HepG2 (cell line): ENCODE data around the gene JAK2. TPM values are rescaled to one million over a fixed set of nuclear protein-coding genes. Genes with fewer than 3 reads are reported as not detected.

Source experiments
- ATAC-seq: fragments of 200-7000 bp; cut with Tn5 transposase; 3 replicates; pipeline ENCODE4 v1.9.1; 2020; ENCODE audit warnings: mild to moderate bottlenecking, moderate library complexity
- BruUV-seq: library from RNA; stranded (reverse); fragments of 400-500 nt; replicated peaks from 2 replicates; lab custom pipeline; 2021; lab: Mats Ljungman, UMichigan
- CTCF ChIA-PET: fragments of 300-600 bp; formaldehyde crosslinking; extraction: SDS; loops from one replicate; lab custom pipeline; 2021; ENCODE audit warnings: low total read pairs, inconsistent platforms, low intra/inter-chr PET ratio; lab: Yijun Ruan, JAX
- POLR2A ChIA-PET: fragments of 350-600 bp; sonication (Branson Sonifier 250); formaldehyde crosslinking; loops from one replicate; lab custom pipeline; 2020; ENCODE audit warnings: antibody characterized with exemption, inconsistent platforms; lab: Yijun Ruan, JAX
- DNase-seq: peaks from one replicate; pipeline ENCODE4 v3.0.0-alpha.2; 2015; ENCODE audit warnings: low spot score
- FAIRE-seq: peaks from 3 replicates; lab custom pipeline; 2011; peaks lifted over from hg19 to GRCh38; lab: Jason Lieb, UNC
- H2AFZ ChIP-seq: one replicate; pipeline ENCODE4 v1.6.1; 2011; ENCODE audit warnings: low read length, inconsistent platforms
- H3K27ac ChIP-seq: fragments of 300-600 bp; 3 replicates; pipeline ENCODE4 v1.8.0; 2011; ENCODE audit warnings: mixed run types, mild to moderate bottlenecking, mixed read lengths, low read length, inconsistent platforms; ENCODE audit not compliant: insufficient read depth; ENCODE audit errors: extremely low read length
- H3K27me3 ChIP-seq, 2 experiments: fragments of 200-600 bp in 1 of 2; 2 replicates in 1 of 2; 3 replicates in 1 of 2; pipeline versions ENCODE4 v1.6.0 to v1.8.0; 2011; ENCODE audit warnings: low read length in 2 of 2, mild to moderate bottlenecking in 2 of 2, moderate library complexity in 2 of 2, inconsistent platforms in 1 of 2; ENCODE audit not compliant: insufficient read depth in 2 of 2, control insufficient read depth in 1 of 2
- H3K36me3 ChIP-seq, 2 experiments: fragments of 200-600 bp in 1 of 2; replicated peaks in 1 of 2; 2 replicates in 1 of 2; 3 replicates in 1 of 2; pipeline versions ENCODE4 v1.5.1 to v1.8.0; 2011; ENCODE audit warnings: low read length in 2 of 2, inconsistent platforms in 1 of 2; ENCODE audit not compliant: insufficient read depth in 2 of 2, control insufficient read depth in 1 of 2
- H3K4me1 ChIP-seq: 2 replicates; pipeline ENCODE4 v1.5.1; 2012; ENCODE audit warnings: low read length, inconsistent platforms; ENCODE audit not compliant: insufficient read depth
- H3K4me2 ChIP-seq: 2 replicates; pipeline ENCODE4 v1.6.0; 2011; ENCODE audit warnings: low read depth, low read length, inconsistent platforms
- H3K4me3 ChIP-seq, 3 experiments: fragments of 200-600 bp in 1 of 3; sonication (generic), shearing (Covaris generic) in 1 of 3; replicated peaks in 1 of 3; 2 replicates each; pipeline ENCODE4 v1.5.1; 2011 to 2016; ENCODE audit warnings: low read length in 3 of 3, inconsistent platforms in 2 of 3, low read depth in 2 of 3, mild to moderate bottlenecking in 2 of 3, control low read depth in 1 of 3, mixed read lengths in 1 of 3; ENCODE audit not compliant: insufficient read depth in 1 of 3
- H3K79me2 ChIP-seq: one replicate; pipeline ENCODE4 v1.6.1; 2011; ENCODE audit warnings: low read length, inconsistent platforms; ENCODE audit not compliant: insufficient read depth
- H3K9ac ChIP-seq: 2 replicates; pipeline ENCODE4 v1.6.0; 2011; ENCODE audit warnings: mild to moderate bottlenecking, low read depth, low read length, inconsistent platforms; ENCODE audit not compliant: insufficient read depth
- H3K9me3 ChIP-seq: 2 replicates; pipeline ENCODE4 v1.5.1; 2012; ENCODE audit warnings: mild to moderate bottlenecking, low read length
- H4K20me1 ChIP-seq: 2 replicates; pipeline ENCODE4 v1.6.0; 2011; ENCODE audit warnings: inconsistent platforms, mild to moderate bottlenecking, low read length, moderate library complexity; ENCODE audit not compliant: insufficient read depth
- NFIC ChIP-seq: IDR thresholded peaks from 2 replicates; pipeline ENCODE4 v1.6.1; 2012; ENCODE audit warnings: mild to moderate bottlenecking, low read length, inconsistent platforms
- SALL1 ChIP-seq: sonication (generic); formaldehyde crosslinking; IDR thresholded peaks from 2 replicates; pipeline ENCODE4 v1.8.0; 2022; ENCODE audit warnings: mild to moderate bottlenecking, missing genetic modification reagents
- SMAD9 ChIP-seq: sonication (generic); formaldehyde crosslinking; IDR thresholded peaks from 2 replicates; pipeline ENCODE4 v1.5.1; 2020; ENCODE audit warnings: mild to moderate bottlenecking, missing genetic modification reagents
- ZNF224 ChIP-seq: sonication (generic); formaldehyde crosslinking; IDR thresholded peaks from 2 replicates; pipeline ENCODE4 v1.5.0; 2020; ENCODE audit warnings: mild to moderate bottlenecking, missing genetic modification reagents
- WGBS: methylation state at CpG from one replicate; pipeline ENCODE4 v1.1.6; 2017; ENCODE audit warnings: low lambda C conversion rate; 5-methylcytosine and 5-hydroxymethylcytosine counted together
- in situ Hi-C: cut with HindIII; loops from 2 replicates; pipeline ENCODE4 v1.10.0; 2017; ENCODE audit warnings: low pct_unique_long_range_greater_than_20kb; ENCODE audit not compliant: extremely low pct_ligation_motif_present
- intact Hi-C: fragments of 100-400 bp; cut with micrococcal nuclease; formaldehyde crosslinking; loops from one replicate; pipeline ENCODE4 v1.10.0; 2022; ENCODE audit not compliant: unreplicated experiment
- polyA plus RNA-seq, 8 experiments: library from polyadenylated mRNA; depleted of rRNA in 3 of 8; stranded (reverse) in 7 of 8; unstranded in 1 of 8; fragments of >200 nt; fragmentation: Illumina TruSeq in 4 of 8; extraction: Trizol in 4 of 8; gene quantifications; 2 replicates each; pipeline versions ENCODE4 v1.2.1 to v1.2.3, GENCODE V29; 2011 to 2016; ENCODE audit warnings: low read depth in 4 of 8, missing spikeins in 1 of 8, mixed read lengths in 1 of 8; ENCODE audit not compliant: insufficient read depth in 1 of 8
- total RNA-seq, 5 experiments: library from RNA; depleted of rRNA; stranded (reverse); fragments of >200 nt; fragmentation: Illumina TruSeq; extraction: Trizol; gene quantifications; 2 replicates each; pipeline ENCODE4 v1.2.3, GENCODE V29; 2016; ENCODE audit warnings: low read depth in 1 of 5
- TF ChIP-seq, protein P1 (sequence below): sonication (generic); formaldehyde crosslinking; IDR thresholded peaks from 2 replicates; pipeline ENCODE4 v1.4.0; 2020; ENCODE audit warnings: mild to moderate bottlenecking, missing genetic modification reagents
- TF ChIP-seq, protein P2 (sequence below), 2 experiments: sonication (generic) in 1 of 2; formaldehyde crosslinking in 1 of 2; IDR thresholded peaks; 2 replicates each; pipeline versions ENCODE4 v1.4.0 to v1.6.1; 2018 to 2020; ENCODE audit warnings: missing genetic modification reagents in 2 of 2, borderline replicate concordance in 1 of 2, low read depth in 1 of 2, mild to moderate bottlenecking in 1 of 2, missing biosample characterization in 1 of 2
- TF ChIP-seq, protein P3 (sequence below): IDR thresholded peaks from 2 replicates; pipeline ENCODE4 v1.6.1; 2016; ENCODE audit warnings: missing biosample characterization, missing genetic modification reagents, low read depth

JAK2 gene
- total and polyA plus RNA-seq, 2 of the 13 experiments (the other 11 are each of a cell fraction or from before 2014, with no cell fraction given), result 1.1 to 4.1 TPM

DNA sequence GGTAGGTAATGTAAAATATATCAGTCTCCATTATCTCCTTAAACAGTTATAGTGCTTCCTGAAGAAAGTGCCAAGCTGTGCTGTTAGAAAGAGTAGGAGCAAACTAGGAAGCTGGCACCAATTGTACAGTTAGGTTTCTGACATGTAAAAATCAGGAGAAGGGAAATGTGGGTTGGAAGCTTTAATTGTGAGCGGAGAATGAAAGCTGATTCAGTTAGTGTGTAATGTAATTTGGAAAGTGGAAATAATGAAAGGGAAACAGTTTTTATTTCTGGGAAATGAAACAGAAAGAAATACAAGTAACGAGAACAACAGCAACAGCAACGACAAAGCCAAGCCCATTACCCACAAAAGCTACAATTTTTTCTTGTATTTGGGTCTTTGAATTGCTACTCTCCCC is 48.8 kb upstream of the JAK2 start (continued):
- TF ChIP-seq, protein P1, sequence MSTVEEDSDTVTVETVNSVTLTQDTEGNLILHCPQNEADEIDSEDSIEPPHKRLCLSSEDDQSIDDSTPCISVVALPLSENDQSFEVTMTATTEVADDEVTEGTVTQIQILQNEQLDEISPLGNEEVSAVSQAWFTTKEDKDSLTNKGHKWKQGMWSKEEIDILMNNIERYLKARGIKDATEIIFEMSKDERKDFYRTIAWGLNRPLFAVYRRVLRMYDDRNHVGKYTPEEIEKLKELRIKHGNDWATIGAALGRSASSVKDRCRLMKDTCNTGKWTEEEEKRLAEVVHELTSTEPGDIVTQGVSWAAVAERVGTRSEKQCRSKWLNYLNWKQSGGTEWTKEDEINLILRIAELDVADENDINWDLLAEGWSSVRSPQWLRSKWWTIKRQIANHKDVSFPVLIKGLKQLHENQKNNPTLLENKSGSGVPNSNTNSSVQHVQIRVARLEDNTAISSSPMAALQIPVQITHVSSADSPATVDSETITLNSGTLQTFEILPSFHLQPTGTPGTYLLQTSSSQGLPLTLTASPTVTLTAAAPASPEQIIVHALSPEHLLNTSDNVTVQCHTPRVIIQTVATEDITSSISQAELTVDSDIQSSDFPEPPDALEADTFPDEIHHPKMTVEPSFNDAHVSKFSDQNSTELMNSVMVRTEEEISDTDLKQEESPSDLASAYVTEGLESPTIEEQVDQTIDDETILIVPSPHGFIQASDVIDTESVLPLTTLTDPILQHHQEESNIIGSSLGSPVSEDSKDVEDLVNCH (CRISPR knock-in tag), result no peak
- TF ChIP-seq, protein P2, sequence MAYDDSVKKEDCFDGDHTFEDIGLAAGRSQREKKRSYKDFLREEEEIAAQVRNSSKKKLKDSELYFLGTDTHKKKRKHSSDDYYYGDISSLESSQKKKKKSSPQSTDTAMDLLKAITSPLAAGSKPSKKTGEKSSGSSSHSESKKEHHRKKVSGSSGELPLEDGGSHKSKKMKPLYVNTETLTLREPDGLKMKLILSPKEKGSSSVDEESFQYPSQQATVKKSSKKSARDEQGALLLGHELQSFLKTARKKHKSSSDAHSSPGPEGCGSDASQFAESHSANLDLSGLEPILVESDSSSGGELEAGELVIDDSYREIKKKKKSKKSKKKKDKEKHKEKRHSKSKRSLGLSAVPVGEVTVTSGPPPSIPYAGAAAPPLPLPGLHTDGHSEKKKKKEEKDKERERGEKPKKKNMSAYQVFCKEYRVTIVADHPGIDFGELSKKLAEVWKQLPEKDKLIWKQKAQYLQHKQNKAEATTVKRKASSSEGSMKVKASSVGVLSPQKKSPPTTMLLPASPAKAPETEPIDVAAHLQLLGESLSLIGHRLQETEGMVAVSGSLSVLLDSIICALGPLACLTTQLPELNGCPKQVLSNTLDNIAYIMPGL (CRISPR knock-in tag; IDR thresholded peaks at IDR 0.05; ENCODE audit: borderline replicate concordance in 1 of 2, low read depth in 1 of 2), result no peak
- TF ChIP-seq, protein P3, sequence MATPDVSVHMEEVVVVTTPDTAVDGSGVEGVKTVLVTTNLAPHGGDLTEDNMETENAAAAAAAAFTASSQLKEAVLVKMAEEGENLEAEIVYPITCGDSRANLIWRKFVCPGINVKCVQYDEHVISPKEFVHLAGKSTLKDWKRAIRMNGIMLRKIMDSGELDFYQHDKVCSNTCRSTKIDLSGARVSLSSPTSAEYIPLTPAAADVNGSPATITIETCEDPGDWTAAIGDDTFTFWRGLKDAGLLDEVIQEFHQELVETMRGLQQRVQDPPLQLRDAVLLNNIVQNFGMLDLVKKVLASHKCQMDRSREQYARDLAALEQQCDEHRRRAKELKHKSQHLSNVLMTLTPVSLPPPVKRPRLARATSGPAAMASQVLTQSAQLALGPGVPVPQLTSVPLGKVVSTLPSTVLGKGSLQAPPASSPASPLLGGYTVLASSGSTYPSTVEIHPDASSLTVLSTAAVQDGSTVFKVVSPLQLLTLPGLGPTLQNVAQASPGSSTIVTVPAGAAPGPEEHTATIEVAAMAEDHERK, result no peak
- no peak for TF ChIP-seq NFIC

DNA sequence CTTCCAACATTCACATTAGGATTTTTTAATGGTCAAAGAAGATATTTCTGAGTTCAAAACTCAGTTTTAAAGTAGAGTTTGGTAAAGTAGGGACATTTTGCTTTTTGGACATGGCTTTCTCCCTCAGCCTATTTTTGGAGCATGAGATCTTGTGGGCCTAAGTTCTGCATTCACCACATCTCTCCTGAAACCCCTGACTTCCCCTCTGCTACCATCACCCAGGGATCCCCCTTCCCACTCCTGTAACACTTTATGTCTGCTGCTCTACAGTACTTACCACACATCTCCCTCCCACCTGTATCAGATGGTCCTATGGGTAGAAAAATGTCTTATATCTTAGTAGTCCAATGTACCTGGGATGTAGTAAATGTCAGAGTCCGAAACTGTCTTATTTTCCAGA is 48.2 kb upstream of the JAK2 start:
- Histone ChIP-seq H3K9ac (no peak overlapping the region), H3K4me2 (0 out of 2 replicates have a peak overlapping the region, but pooled peaks have one; percentile 26), H3K4me3 (no peak overlapping the region), H2AFZ (no peak overlapping the region), H3K27me3 (no peaks in the 10 kb centered on the region), H3K79me2 (no peaks in the 10 kb centered on the region), H3K27ac (no peak overlapping the region), H3K9me3 (no peaks in the 10 kb centered on the region), H3K4me1 (peaks cover 33% of the 10 kb centered on the region), H4K20me1 (no peaks in the 10 kb centered on the region), H3K36me3 (no peaks in the 10 kb centered on the region)
- BruUV-seq, result no TSS peak
- POLR2A ChIA-PET, result no interaction called here
- 93% methylated on average over 1 of the region's 1 CpG for WGBS
- no peak for TF ChIP-seq SMAD9
- TF ChIP-seq SALL1 (CRISPR knock-in tag), result no peak
- TF ChIP-seq ZNF224 (CRISPR knock-in tag), result no peak
- CTCF ChIA-PET, result no interaction called here
- in situ Hi-C loops, result no loop called here
- FAIRE-seq, result no peak
- intact Hi-C loops, result no loop called here
- no peak for DNase-seq
- ATAC-seq, result no peak
